Bronchial epithelial cell (primary cell): ENCODE data around the gene LIN28B. TPM values are rescaled to one million over a fixed set of nuclear protein-coding genes. Genes with fewer than 3 reads are reported as not detected.

Experiments
- DNase-seq: peaks from one replicate; pipeline ENCODE4 v3.0.0-alpha.2; 2010; ENCODE audit warnings: low read depth
- FAIRE-seq: peaks from 2 replicates; lab custom pipeline; 2011; peaks lifted over from hg19 to GRCh38; lab: Jason Lieb, UNC
- H3K27me3 ChIP-seq: 2 replicates; pipeline ENCODE4 v1.5.1; 2011; ENCODE audit warnings: low read length; ENCODE audit not compliant: control insufficient read depth, insufficient read depth
- H3K36me3 ChIP-seq: 2 replicates; pipeline ENCODE4 v1.5.1; 2011; ENCODE audit warnings: low read length; ENCODE audit not compliant: control insufficient read depth, insufficient read depth
- H3K4me3 ChIP-seq: 2 replicates; pipeline ENCODE4 v1.5.1; 2011; ENCODE audit warnings: mild to moderate bottlenecking, low read depth, low read length, control low read depth
- CTCF ChIP-seq: IDR thresholded peaks from 2 replicates; pipeline ENCODE4 v1.5.1; 2011; ENCODE audit warnings: mild to moderate bottlenecking, moderate library complexity, low read length, control low read depth, inconsistent platforms; ENCODE audit not compliant: insufficient read depth, severe bottlenecking
- total RNA-seq: library from RNA; depleted of rRNA; stranded (reverse); fragments of >200 nt; gene quantifications from 2 replicates; pipeline ENCODE4 v1.2.1, GENCODE V29; 2014

Gene LIN28B
- total RNA-seq, 1 donor from 2014 or later, result not detected

GRCh38 chr6:105028898-105029297 is 72.0 kb downstream of the LIN28B start:
- Histone ChIP-seq H3K4me3 (no peak overlapping the region), H3K27me3 (no peaks in the 10 kb centered on the region), H3K36me3 (no peaks in the 10 kb centered on the region)
- no peak for TF ChIP-seq CTCF
- FAIRE-seq, result no peak
- no peak for DNase-seq

GRCh38 chr6:105029581-105029980 is 72.7 kb downstream of the LIN28B start:
- FAIRE-seq, result no peak
- H3K4me3 ChIP-seq, result no peak overlapping the region
- no peak for TF ChIP-seq CTCF
- no peaks in the 10 kb centered on the region for H3K36me3 ChIP-seq
- no peak for DNase-seq
- no peaks in the 10 kb centered on the region for H3K27me3 ChIP-seq

- TF ChIP-seq CTCF, result no peak
- FAIRE-seq (no peak), DNase-seq (no peak)
- Histone ChIP-seq H3K27me3 (no peaks in the 10 kb centered on the region), H3K4me3 (no peak overlapping the region), H3K36me3 (no peaks in the 10 kb centered on the region)
Measured at GRCh38 chr6:105034470-105034869, 77.6 kb downstream of the LIN28B start.

GRCh38 chr6:105035299-105035698 is 78.4 kb downstream of the LIN28B start:
- H3K36me3 ChIP-seq, result no peaks in the 10 kb centered on the region
- no peak for TF ChIP-seq CTCF
- H3K27me3 ChIP-seq, result no peaks in the 10 kb centered on the region
- FAIRE-seq, result no peak
- no peak for DNase-seq
- no peak overlapping the region for H3K4me3 ChIP-seq

- Histone ChIP-seq H3K4me3 (no peak overlapping the region), H3K36me3 (no peaks in the 10 kb centered on the region), H3K27me3 (no peaks in the 10 kb centered on the region)
- no peak for TF ChIP-seq CTCF
- DNase-seq (no peak), FAIRE-seq (no peak)
Measured at GRCh38 chr6:105036351-105036750, 79.4 kb downstream of the LIN28B start.

GRCh38 chr6:105038259-105038658 is 81.4 kb downstream of the LIN28B start:
- no peak overlapping the region for H3K4me3 ChIP-seq
- no peaks in the 10 kb centered on the region for H3K36me3 ChIP-seq
- no peaks in the 10 kb centered on the region for H3K27me3 ChIP-seq
- FAIRE-seq (no peak), DNase-seq (no peak)
- TF ChIP-seq CTCF, result no peak
